COLO829 (cell line): ENCODE data around the gene RBM44.
"Not testable (repeated sequence)": the region's sequence is repeated elsewhere in the genome, so short reads cannot be mapped to it uniquely, and the experiment has no call there.

Experiments used
- DNase-seq: peaks from one replicate; pipeline ENCODE4 v3.0.0; 2012; ENCODE audit warnings: low spot score

The RBM44 gene

DNA sequence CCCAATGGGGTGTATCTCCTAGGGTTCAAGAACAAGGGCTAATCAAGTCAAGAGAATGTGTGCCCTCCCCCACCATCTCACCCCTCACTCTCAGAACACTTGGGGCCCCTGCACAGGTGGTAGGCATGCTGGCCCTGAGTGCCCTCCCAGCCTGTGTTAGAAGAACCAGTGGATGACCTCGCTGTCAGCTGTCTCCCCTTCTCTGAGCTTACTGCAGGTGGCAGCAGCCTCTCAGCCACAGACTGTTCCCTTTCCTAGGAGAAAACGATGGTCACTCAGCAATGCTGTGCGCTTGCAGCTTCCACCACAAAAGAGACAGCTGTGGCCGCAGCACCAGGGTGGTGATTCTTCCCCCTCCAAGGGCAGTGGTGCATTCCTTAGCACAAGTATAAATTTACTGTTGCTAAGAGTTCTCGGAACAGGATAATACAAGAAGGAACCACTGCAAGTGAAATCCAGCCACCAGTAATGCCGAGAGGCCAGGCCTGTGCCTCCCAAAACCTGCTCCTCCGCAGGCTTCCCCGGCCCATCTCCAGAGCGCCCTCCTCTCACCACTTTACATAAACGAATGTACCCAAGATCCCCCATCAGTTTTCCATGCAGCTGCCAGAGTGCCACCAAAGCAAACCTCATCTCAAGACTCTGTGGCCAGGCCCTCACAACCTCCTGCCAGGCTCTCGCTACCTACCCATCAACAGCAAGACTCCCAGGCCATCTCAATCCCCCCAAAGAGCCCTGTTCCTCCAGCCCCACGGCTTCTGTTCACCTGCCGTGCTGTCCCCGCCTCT lies 59.9 kb downstream of the RBM44 start:
- DNase-seq = peak; percentile 58

GRCh38 chr2:237859082-237859433 lies 60.5 kb downstream of the RBM44 start:
- no peak for DNase-seq

DNA sequence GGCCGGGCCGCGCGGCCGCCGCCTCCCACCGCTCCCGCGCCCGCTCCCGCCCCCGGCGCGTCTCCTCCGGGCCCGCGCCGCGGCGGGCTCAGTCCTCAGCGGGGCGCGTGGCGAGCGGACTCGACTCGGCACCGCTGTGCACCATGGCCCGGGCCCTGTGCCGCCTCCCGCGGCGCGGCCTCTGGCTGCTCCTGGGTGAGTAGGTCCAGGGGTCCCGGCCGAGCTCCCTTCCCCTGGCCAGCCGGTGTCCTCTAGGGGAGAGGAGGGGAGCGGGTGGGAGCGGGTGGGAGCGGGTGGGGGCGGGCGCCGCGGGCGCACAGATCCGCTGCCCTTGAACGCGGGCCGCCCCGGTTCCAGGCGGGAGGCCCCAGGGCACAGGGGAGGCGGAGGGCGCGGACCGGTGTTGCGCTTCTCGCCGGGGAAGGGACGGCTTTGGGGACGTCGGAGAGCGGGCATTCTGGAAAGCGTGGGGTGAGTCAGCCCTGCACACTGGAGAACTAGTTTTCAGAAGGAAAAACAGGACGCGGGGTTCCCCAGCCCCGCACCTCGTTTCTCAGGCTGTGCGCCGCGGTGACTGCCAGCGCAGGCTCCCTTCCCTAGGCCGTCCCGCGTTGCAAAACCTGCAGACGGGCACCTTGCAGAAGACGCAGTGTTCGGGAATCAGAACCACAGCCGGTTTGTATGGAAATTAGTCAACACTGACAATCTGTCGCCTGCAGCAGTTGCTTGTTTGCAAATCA lies 61.1 kb downstream of the RBM44 start, which contains the start of gene RAMP1:
RAMP1 (plus strand) TSS at position 91 of the 740 bp plus-strand sequence; CDS start at position 144, 53 bp downstream.
- no peak for DNase-seq

DNA sequence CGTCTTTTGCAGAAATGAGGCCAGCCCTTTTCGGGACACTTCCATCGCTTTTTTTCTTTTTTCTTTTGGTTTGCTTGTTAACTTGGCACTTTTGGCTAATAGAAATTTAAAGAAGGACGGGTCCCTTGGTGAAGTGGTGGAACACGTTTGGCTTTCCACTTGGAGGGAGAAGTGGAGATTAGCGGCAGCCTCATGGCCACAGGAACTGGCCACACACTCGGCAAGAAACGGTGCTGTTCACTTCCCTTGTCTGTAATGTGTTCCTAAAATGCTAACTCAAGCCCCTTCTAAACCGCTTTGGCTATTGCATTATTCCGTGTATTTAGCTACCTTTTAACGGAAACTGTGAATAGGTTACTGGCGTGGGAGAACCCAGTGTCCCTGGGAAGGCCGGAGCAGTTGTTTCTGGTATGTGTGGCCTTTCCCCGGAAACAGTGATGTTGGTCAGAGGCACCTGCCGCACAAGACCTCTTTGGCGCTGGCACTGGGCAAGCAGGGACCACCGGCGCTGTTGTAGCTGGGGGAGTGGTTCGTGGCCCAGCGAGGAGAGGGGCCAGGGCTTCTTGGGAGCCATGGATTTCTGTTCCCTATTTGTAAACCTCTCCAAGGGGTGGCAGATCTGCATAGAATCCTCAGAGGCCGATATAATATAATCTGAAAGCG lies 61.8 kb downstream of the RBM44 start:
- no peak for DNase-seq

GRCh38 chr2:237861875-237862527 lies 63.4 kb downstream of the RBM44 start:
- DNase-seq = no peak

- no peak for DNase-seq
Measured at GRCh38 chr2:237862528-237862895, 63.9 kb downstream of the RBM44 start.

- no peak for DNase-seq
Measured at GRCh38 chr2:237863102-237863511, 64.5 kb downstream of the RBM44 start.

DNA sequence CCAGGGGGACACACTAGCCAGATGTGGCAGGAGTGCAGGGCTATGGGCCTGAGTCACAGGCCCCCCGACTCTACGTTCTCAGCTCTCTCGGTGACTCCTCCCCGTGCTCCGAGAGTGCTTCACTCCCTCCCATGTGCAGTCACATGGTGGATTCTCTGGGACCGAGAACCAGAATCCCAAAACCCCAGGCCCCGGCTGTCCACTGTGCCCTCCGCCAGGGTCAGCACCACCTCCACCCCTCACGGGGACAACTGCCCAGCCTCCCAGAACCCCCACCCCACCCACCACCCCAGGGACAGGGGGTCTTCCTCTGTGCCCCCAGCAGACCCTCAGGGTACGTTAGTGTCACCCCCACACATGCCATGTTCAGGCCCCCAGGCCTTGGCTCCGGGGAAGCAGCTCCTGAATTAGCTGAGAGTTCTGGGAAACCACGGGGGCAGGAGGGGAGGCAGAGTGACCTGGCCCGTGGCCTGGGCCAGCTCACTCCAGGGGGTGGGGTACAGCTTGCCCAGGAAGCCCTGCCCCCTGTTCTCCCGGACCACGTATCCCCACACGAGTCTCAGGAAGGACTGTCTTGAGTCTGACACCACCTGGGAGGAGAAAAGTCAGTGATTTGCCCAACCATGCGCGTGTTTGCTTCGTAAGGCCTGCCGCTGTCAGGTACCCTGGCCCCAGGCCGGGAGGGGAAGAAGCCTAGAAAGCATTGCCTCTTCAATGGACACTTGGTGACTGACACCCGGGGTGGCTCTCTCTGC lies 65.3 kb downstream of the RBM44 start:
- DNase-seq = no peak

GRCh38 chr2:237864444-237864931 lies 65.9 kb downstream of the RBM44 start:
- DNase-seq = no peak

DNA sequence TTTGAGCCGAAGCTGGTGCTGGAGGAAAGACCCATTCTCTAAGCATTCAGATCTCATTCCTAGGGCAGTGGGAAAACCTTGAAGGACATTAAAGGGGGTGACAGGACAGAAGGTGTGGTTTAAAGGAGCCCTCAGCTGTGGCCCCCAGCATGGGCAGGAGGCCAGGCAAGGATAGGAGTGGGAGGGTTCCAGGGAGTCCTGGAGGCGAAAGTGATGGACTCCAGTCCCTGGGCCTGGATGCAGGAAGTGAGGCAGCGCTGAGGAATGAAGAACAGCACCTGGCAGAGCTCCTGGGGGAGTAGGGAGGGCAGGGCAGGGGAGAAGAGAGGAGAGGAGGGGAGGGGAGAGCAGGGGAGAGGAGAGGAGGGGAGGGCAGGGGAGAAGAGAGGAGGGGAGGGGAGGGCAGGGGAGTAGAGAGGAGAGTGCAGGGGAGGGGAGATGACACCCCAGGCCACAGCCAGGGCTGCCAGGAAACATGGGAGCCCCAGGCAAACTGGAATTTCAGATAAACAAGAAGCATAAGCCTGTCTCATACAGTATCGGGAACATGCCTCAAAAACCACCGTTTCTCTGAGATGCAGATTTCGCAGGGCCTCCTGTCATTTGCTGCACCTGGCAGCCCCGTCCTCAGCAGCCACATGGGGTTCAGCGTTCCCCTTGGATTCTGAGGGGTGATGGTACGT lies 66.5 kb downstream of the RBM44 start:
- DNase-seq = no peak

DNA sequence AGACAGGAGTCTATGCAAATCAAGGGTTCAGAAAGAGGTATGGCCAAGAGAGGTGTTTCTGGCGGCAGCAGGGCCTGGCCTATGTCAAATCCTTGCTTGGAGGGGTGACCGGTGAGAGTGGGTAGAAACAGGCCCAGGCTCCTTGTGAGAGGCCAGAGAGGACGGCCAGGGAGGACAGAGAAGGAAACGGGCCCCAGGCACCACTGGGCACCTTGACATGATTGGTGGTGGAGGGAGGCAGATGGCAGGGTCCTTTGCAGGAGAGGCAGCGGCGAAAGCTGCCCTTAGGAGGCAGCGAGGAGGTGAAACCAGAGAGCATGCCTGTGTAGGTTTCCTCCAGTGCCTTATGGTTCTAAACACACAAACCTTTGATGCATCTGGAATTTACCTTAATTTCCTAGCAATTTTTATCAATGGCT lies 67.1 kb downstream of the RBM44 start:
- DNase-seq = no peak

- peak; percentile 46 for DNase-seq
Measured at GRCh38 chr2:237866101-237866621, 67.6 kb downstream of the RBM44 start.

- no peak for DNase-seq
Measured at GRCh38 chr2:237867465-237867864, 68.9 kb downstream of the RBM44 start.

DNA sequence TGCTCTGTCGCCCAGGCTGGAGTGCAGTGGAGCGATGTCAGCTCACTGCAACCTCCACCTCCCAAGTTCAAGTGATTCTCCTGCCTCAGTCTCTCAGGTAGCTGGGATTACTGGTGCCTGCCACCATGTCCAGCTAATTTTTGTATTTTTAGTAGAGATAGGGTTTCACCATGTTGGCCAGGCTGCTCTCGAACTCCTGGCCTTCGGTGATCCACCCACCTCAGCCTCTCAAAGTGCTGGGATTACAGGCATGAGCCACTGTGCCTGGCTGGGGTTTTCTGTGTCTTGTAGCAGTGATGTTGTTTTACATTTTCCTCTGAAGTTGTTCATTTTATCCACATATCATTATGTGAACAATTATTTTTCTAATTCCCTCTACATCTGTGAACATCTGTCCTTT lies 69.5 kb downstream of the RBM44 start:
- not testable (repeated sequence) for DNase-seq

- no peak for DNase-seq
Measured at GRCh38 chr2:237868631-237869342, 70.2 kb downstream of the RBM44 start.

DNA sequence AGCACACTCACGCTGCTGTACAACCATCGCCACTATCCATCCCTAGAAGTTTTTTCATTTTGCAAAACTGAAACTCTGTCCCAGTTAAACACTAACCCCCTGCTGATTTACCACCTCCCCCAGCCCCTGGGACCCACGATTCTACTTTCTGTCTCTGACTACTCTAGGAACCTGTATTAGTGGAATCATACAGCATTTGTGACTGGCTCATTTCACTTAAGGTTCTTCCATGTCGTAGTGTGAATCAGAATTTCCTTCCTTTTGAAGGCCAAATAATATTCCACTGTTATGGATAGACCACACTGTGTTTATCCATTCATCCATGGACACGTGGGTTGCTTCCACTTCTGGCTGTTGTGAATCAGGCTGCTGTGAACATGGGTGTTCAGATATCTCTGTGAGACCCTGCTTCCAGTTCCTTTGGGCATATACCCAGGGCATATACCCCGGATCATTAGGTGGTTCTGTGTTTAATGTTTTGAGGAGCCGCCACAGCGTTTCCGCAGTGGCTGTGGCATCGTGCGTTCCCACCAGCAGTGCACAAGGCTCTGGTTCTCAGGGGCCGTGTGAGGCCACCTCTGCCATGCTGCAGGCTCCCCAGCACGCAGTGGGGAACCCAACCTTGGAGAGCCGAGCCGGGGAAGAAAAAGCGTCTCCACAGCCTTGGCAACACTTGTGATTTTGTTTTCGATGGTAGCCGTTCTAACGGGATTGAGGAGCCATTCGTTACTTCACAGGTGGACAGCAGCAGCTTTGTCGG lies 70.9 kb downstream of the RBM44 start:
- no peak for DNase-seq

DNA sequence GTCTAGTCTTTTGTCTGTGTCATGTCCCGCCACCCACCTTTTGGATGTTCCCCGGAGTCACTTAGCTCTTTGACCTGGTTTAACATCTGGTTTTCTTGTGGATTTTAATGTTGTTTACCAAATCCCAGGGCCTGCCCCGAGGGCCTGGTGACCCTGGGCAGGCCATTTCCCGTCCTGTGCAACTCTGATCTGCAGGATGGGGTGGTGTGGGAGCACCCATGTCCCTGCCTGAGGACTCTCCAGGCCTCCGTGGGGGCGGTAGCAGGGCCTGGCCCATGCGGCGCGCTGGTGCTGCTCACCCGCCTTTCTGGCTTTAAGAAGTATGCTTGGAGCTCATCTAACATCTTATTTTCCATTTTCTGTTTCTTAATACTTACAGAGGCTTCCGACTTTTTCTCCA lies 71.5 kb downstream of the RBM44 start:
- no peak for DNase-seq

DNA sequence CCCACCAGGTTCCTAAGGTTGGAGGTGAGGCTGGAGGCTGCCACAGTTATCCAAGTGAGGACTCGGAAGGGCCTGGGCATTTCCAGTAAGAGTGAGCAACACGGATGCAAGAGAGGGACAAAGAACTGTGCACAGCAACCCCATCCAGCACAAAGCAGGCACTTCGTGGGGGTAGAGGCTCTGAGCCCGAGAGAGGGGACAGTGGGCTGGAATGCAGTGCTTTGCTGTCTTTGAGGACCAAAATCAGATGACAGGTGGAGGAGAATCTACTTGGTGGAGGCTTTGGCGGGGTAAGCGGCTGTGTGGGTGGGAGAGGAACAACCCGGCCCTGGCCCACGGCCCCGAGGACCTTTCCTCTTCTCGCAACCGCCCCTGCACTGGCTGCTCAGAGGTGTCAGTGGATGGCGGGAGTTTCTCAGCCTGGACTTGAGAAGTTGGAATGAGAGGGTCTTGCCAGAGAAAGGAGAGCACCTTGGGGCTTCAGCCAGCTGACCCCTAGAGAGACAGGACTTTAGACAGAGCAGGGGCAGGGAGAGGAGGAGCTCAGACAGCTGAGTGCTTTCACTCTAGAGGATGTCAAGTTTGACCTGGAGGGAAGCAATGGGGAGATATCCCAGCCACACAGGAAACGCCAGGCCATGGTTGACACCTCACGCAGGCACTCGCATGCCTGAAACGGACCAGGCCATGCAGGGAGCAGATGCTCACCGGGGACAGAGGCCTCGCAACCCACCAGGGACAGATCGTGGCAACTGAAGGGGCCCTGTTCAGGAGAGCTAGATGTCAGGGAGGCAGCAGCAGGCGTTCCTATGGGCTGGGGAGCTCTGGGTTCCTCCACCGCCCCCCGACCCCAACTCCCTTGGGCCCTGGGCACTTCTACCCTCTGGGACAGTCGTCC lies 72.4 kb downstream of the RBM44 start:
- DNase-seq = no peak
